ENCODE results near the gene HOXD8.

HOXD8 gene

GRCh38 chr2:176091329-176092258, 37.9 kb upstream of the HOXD8 start:
- peak; percentile 44 for DNase-seq

- peak; percentile 76 for DNase-seq
Measured at GRCh38 chr2:176092270-176093144, 37.0 kb upstream of the HOXD8 start, which contains the start of gene HOXD13. TSS of gene HOXD13 (plus strand) at chr2:176092721. CDS start at chr2:176092891, 170 bp downstream.

GRCh38 chr2:176093145-176093897, 36.2 kb upstream of the HOXD8 start:
- DNase-seq: peak; percentile 62

GRCh38 chr2:176093898-176094249, 35.6 kb upstream of the HOXD8 start:
- no peak for DNase-seq

- DNase-seq: no peak
Measured at GRCh38 chr2:176094349-176094748, 35.2 kb upstream of the HOXD8 start.

- no peak for DNase-seq
Measured at GRCh38 chr2:176095421-176095820, 34.1 kb upstream of the HOXD8 start.

GRCh38 chr2:176096243-176096985, 33.1 kb upstream of the HOXD8 start:
- DNase-seq: peak; percentile 61

GRCh38 chr2:176096986-176097819, 32.3 kb upstream of the HOXD8 start:
- peak; percentile 85 for DNase-seq

GRCh38 chr2:176097820-176098365, 31.6 kb upstream of the HOXD8 start:
- no peak for DNase-seq

- DNase-seq: peak; percentile 61
Measured at GRCh38 chr2:176098366-176099158, 30.9 kb upstream of the HOXD8 start.

GRCh38 chr2:176099159-176099727, 30.3 kb upstream of the HOXD8 start:
- DNase-seq: no peak

GRCh38 chr2:176099728-176100546, 29.6 kb upstream of the HOXD8 start, which contains the start of gene HOXD12:
TSS of gene HOXD12 (plus strand) at chr2:176099795. CDS start at chr2:176099802, 7 bp downstream.
- peak; percentile 60 for DNase-seq

- no peak for DNase-seq
Measured at GRCh38 chr2:176100547-176101140, 28.9 kb upstream of the HOXD8 start.

- peak; percentile 35 for DNase-seq
Measured at GRCh38 chr2:176101216-176101830, 28.2 kb upstream of the HOXD8 start.

GRCh38 chr2:176101842-176102241, 27.7 kb upstream of the HOXD8 start:
- DNase-seq: peak; percentile 43

- no peak for DNase-seq
Measured at GRCh38 chr2:176102309-176102866, 27.1 kb upstream of the HOXD8 start.

- no peak for DNase-seq
Measured at GRCh38 chr2:176103194-176103593, 26.3 kb upstream of the HOXD8 start.
